Adrenal gland (tissue), 5 donors: ENCODE results near the gene CCDC148.

Source experiments
- POLR2A ChIP-seq, 2 donors: fragments of 450-650 bp; IDR thresholded peaks; one replicate each; pipeline ENCODE4 v1.6.1; 2017; ENCODE audit warnings: antibody characterized with exemption in 2 of 2, mild to moderate bottlenecking in 2 of 2, moderate library complexity in 1 of 2
- TF ChIP-seq, protein P1 (sequence below), 6 experiments: fragments of 450-650 bp in 4 of 6; fragments of 200-600 bp in 2 of 6; sonication (generic) in 1 of 6; IDR thresholded peaks; 1 replicate in 5 of 6; 2 replicates in 1 of 6; pipeline versions ENCODE4 v1.5.1 to v1.8.0; 2016 to 2021; ENCODE audit warnings: antibody characterized with exemption in 6 of 6, mild to moderate bottlenecking in 2 of 6, moderate library complexity in 1 of 6
- donor health status: DM: no; HTN: no; CAD: no.

DNA sequence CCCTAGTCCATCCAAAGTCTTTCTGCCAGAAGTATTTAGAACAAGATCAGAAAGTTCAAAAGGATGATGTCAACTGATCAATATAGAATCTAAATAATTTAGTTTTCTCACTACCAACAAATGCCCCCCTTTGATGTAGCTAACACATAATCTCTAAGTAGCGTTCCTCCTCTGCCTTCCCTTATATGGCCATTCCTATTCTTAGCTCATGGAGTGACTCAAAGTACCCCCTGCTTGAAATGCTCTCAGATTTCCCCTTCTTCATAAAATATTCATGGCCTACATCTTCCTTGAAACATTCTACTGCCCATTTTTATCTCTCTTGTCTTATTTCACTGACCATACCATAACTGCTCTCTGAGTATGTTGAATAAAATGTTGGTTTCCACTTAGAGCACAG lies 203.4 kb downstream of the CCDC148 start:
- TF ChIP-seq, protein P1, sequence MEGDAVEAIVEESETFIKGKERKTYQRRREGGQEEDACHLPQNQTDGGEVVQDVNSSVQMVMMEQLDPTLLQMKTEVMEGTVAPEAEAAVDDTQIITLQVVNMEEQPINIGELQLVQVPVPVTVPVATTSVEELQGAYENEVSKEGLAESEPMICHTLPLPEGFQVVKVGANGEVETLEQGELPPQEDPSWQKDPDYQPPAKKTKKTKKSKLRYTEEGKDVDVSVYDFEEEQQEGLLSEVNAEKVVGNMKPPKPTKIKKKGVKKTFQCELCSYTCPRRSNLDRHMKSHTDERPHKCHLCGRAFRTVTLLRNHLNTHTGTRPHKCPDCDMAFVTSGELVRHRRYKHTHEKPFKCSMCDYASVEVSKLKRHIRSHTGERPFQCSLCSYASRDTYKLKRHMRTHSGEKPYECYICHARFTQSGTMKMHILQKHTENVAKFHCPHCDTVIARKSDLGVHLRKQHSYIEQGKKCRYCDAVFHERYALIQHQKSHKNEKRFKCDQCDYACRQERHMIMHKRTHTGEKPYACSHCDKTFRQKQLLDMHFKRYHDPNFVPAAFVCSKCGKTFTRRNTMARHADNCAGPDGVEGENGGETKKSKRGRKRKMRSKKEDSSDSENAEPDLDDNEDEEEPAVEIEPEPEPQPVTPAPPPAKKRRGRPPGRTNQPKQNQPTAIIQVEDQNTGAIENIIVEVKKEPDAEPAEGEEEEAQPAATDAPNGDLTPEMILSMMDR (IDR thresholded peaks at IDR 0.05): no peak
- no peak for TF ChIP-seq POLR2A (IDR thresholded peaks at IDR 0.05)
